Bronchial epithelial cell (primary cell): ENCODE results near the gene GTPBP1. TPM values are rescaled to one million over a fixed set of nuclear protein-coding genes. Genes with fewer than 3 reads are reported as not detected.

Experiments
- DNase-seq: peaks from one replicate; pipeline ENCODE4 v3.0.0-alpha.2; 2010; ENCODE audit warnings: low read depth
- FAIRE-seq: peaks from 2 replicates; lab custom pipeline; 2011; peaks lifted over from hg19 to GRCh38; lab: Jason Lieb, UNC
- H3K27me3 ChIP-seq: 2 replicates; pipeline ENCODE4 v1.5.1; 2011; ENCODE audit warnings: low read length; ENCODE audit not compliant: control insufficient read depth, insufficient read depth
- H3K36me3 ChIP-seq: 2 replicates; pipeline ENCODE4 v1.5.1; 2011; ENCODE audit warnings: low read length; ENCODE audit not compliant: control insufficient read depth, insufficient read depth
- H3K4me3 ChIP-seq: 2 replicates; pipeline ENCODE4 v1.5.1; 2011; ENCODE audit warnings: mild to moderate bottlenecking, low read depth, low read length, control low read depth
- CTCF ChIP-seq: IDR thresholded peaks from 2 replicates; pipeline ENCODE4 v1.5.1; 2011; ENCODE audit warnings: mild to moderate bottlenecking, moderate library complexity, low read length, control low read depth, inconsistent platforms; ENCODE audit not compliant: insufficient read depth, severe bottlenecking
- total RNA-seq: library from RNA; depleted of rRNA; stranded (reverse); fragments of >200 nt; gene quantifications from 2 replicates; pipeline ENCODE4 v1.2.1, GENCODE V29; 2014

The GTPBP1 gene
- 28.7 and 47.0 TPM in 2 replicates for total RNA-seq

GRCh38 chr22:38705235-38706100 lies at the start of gene GTPBP1:
GTPBP1 (plus strand) TSS chr22:38705944; CDS start chr22:38705956, 12 bp downstream.
- TF ChIP-seq CTCF: no peak
- Histone ChIP-seq H3K27me3 (no peaks in the 10 kb centered on the region), H3K4me3 (peak within 1 kb of the TSS; percentile 92), H3K36me3 (peaks cover 5% of the 10 kb centered on the region)
- DNase-seq: peak; percentile 100
- peak; percentile 97 for FAIRE-seq

- H3K4me3 ChIP-seq: peak within 1 kb of the TSS; percentile 90
- no peaks in the 10 kb centered on the region for H3K27me3 ChIP-seq
- DNase-seq: peak; percentile 72
- TF ChIP-seq CTCF: no peak
- H3K36me3 ChIP-seq: no peaks in the 10 kb centered on the region
- FAIRE-seq: no peak
Measured at GRCh38 chr22:38656256-38657044, 49.3 kb upstream of the GTPBP1 start, which contains the start of the genes CBY1 and FAM227A. CBY1 (plus strand) TSS chr22:38656638; CDS start chr22:38668055, 11,417 bp downstream. FAM227A (minus strand) TSS chr22:38656392; CDS start chr22:38650168, 6,224 bp downstream.

GRCh38 chr22:38657045-38657909 lies 48.5 kb upstream of the GTPBP1 start:
- FAIRE-seq: no peak
- DNase-seq: peak; percentile 31
- peak overlapping the region; percentile 90 for H3K4me3 ChIP-seq
- H3K36me3 ChIP-seq: no peaks in the 10 kb centered on the region
- TF ChIP-seq CTCF: no peak
- H3K27me3 ChIP-seq: no peaks in the 10 kb centered on the region

GRCh38 chr22:38674888-38675287 lies 30.9 kb upstream of the GTPBP1 start:
- FAIRE-seq (no peak), DNase-seq (no peak)
- H3K4me3 ChIP-seq: no peak overlapping the region
- peaks cover 6% of the 10 kb centered on the region for H3K36me3 ChIP-seq
- no peaks in the 10 kb centered on the region for H3K27me3 ChIP-seq
- TF ChIP-seq CTCF: no peak

GRCh38 chr22:38675833-38676232 lies 29.9 kb upstream of the GTPBP1 start:
- TF ChIP-seq CTCF: no peak
- Histone ChIP-seq H3K27me3 (no peaks in the 10 kb centered on the region), H3K36me3 (peaks cover 4% of the 10 kb centered on the region), H3K4me3 (no peak overlapping the region)
- DNase-seq: no peak
- FAIRE-seq: peak; percentile 96
